ENCODE measurements around the gene LRMDA.
"Not testable (repeated sequence)": the region's sequence is repeated elsewhere in the genome, so short reads cannot be mapped to it uniquely, and the experiment has no call there.

DNA sequence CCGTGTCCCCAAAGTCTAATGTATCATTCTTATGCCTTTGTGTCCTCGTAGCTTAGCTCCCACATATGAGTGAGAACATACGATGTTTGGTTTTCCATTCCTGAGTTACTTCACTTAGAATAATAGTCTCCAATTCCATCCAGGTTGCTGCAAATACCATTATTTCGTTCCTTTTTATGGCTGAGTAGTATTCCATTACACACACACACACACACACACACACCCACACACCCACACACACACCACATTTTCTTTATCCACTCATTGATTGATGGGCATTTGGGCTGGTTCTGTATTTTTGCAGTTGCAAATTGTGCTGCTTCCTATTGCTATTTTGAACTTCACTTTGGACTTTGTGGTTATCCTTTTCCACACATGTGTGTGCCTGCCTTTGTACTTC is 189.6 kb downstream of the LRMDA start:
- TF ChIP-seq, protein P1, sequence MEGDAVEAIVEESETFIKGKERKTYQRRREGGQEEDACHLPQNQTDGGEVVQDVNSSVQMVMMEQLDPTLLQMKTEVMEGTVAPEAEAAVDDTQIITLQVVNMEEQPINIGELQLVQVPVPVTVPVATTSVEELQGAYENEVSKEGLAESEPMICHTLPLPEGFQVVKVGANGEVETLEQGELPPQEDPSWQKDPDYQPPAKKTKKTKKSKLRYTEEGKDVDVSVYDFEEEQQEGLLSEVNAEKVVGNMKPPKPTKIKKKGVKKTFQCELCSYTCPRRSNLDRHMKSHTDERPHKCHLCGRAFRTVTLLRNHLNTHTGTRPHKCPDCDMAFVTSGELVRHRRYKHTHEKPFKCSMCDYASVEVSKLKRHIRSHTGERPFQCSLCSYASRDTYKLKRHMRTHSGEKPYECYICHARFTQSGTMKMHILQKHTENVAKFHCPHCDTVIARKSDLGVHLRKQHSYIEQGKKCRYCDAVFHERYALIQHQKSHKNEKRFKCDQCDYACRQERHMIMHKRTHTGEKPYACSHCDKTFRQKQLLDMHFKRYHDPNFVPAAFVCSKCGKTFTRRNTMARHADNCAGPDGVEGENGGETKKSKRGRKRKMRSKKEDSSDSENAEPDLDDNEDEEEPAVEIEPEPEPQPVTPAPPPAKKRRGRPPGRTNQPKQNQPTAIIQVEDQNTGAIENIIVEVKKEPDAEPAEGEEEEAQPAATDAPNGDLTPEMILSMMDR (IDR thresholded peaks at IDR 0.05) = not testable (repeated sequence)
- not testable (repeated sequence) for TF ChIP-seq POLR2A (IDR thresholded peaks at IDR 0.05; ENCODE audit: low read length); RNF2 (IDR thresholded peaks at IDR 0.05; ENCODE audit: borderline replicate concordance, low read depth); CBX2 (IDR thresholded peaks at IDR 0.05; ENCODE audit: borderline replicate concordance, low read depth)
- TF ChIP-seq, protein P2, sequence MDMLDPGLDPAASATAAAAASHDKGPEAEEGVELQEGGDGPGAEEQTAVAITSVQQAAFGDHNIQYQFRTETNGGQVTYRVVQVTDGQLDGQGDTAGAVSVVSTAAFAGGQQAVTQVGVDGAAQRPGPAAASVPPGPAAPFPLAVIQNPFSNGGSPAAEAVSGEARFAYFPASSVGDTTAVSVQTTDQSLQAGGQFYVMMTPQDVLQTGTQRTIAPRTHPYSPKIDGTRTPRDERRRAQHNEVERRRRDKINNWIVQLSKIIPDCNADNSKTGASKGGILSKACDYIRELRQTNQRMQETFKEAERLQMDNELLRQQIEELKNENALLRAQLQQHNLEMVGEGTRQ (IDR thresholded peaks at IDR 0.05) = not testable (repeated sequence)

Data from A549 (cell line).